ENCODE data around the gene CNTN1. TPM values are rescaled to one million over a fixed set of nuclear protein-coding genes. Genes with fewer than 3 reads are reported as not detected.
A peak's percentile ranks its signal among the peaks of the same experiment; 100 is the strongest.

The CNTN1 gene
- total RNA-seq, 1 donor from 2014 or later, result 1.8 TPM

DNA sequence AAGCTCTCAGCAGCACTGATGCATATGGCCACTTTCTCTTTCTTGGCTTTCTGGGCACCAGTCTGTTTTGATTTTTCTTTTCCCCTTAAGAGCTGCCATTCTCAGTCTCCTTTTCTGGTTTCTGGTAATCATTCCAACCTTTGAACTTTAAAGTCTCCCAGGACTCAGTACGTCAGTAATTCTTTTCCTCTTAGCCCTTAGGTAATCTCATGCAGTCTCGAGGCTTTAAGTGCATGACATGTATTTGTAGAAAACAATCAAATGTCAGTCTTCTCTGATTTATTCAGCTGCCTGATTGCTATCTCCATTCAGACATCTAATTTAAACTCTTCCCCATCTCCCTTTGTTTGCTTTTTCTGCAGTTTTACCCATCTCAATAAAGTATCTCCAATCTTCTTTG, 356.8 kb downstream of the CNTN1 start:
- H3K27me3 Mint-ChIP-seq (ENCODE audit: low read depth), result no peaks in the 10 kb centered on the region
- H3K4me3 Mint-ChIP-seq (ENCODE audit: unreplicated experiment), result no peak overlapping the region
- DNase-seq (ENCODE audit: low spot score), result no peak
- no peak overlapping the region for H3K27ac Mint-ChIP-seq (ENCODE audit: unreplicated experiment)
- no peaks in the 10 kb centered on the region for H3K36me3 Mint-ChIP-seq (ENCODE audit: low read depth)
- H3K9me3 Mint-ChIP-seq (ENCODE audit: low read depth), result peaks cover 2% of the 10 kb centered on the region
- peaks cover 38% of the 10 kb centered on the region for H3K4me1 Mint-ChIP-seq (ENCODE audit: low read depth)
- TF ChIP-seq, protein P1, sequence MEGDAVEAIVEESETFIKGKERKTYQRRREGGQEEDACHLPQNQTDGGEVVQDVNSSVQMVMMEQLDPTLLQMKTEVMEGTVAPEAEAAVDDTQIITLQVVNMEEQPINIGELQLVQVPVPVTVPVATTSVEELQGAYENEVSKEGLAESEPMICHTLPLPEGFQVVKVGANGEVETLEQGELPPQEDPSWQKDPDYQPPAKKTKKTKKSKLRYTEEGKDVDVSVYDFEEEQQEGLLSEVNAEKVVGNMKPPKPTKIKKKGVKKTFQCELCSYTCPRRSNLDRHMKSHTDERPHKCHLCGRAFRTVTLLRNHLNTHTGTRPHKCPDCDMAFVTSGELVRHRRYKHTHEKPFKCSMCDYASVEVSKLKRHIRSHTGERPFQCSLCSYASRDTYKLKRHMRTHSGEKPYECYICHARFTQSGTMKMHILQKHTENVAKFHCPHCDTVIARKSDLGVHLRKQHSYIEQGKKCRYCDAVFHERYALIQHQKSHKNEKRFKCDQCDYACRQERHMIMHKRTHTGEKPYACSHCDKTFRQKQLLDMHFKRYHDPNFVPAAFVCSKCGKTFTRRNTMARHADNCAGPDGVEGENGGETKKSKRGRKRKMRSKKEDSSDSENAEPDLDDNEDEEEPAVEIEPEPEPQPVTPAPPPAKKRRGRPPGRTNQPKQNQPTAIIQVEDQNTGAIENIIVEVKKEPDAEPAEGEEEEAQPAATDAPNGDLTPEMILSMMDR (IDR thresholded peaks at IDR 0.05), result no peak

DNA sequence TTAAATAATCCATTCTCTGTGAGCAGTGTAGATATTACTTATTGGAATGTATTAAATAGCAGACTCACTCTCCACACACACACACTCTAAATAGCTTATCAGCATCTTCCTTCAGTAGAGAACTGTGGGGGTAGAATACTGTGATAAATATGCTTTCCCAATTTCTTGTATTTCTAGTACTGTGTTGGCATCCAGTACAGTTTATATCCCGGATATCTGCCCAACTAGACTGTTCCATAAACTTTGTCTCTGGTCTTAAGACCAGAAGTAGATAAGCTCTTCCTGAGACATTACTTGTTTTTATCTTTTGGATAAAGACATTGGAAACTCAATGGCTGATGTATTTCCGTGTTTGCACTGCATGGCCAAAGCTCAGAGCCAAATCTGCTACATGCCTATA, 359.7 kb downstream of the CNTN1 start:
- Mint-ChIP-seq H3K36me3 (ENCODE audit: low read depth) (no peaks in the 10 kb centered on the region), H3K4me1 (ENCODE audit: low read depth) (peaks cover 34% of the 10 kb centered on the region), H3K27me3 (ENCODE audit: low read depth) (no peaks in the 10 kb centered on the region), H3K9me3 (ENCODE audit: low read depth) (no peaks in the 10 kb centered on the region), H3K27ac (ENCODE audit: unreplicated experiment) (peak overlapping the region; percentile 42), H3K4me3 (ENCODE audit: unreplicated experiment) (no peak overlapping the region)
- DNase-seq (ENCODE audit: low spot score), result no peak
- TF ChIP-seq, protein P1 (IDR thresholded peaks at IDR 0.05), result no peak

DNA sequence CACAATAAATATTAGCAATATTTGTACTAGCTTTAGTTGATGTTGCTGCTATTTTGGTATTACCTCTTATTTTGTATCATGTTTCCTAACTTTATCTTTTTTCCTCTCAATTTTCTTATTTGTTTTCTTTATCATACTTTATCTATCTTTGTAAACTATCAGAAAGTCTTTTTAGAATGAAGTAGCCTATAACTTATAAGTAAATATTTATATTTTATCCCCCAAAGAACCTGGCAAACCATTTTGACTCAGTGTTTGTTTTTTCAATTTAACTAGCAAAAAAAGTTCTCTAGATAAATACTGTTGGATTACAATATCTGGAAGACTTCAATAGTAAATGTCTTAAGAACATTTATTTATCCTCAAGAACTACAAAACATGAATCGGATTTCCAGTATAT, 360.2 kb downstream of the CNTN1 start:
- Mint-ChIP-seq H3K27ac (ENCODE audit: unreplicated experiment) (peak overlapping the region; percentile 84), H3K4me1 (ENCODE audit: low read depth) (peaks cover 36% of the 10 kb centered on the region), H3K9me3 (ENCODE audit: low read depth) (no peaks in the 10 kb centered on the region), H3K27me3 (ENCODE audit: low read depth) (no peaks in the 10 kb centered on the region), H3K4me3 (ENCODE audit: unreplicated experiment) (no peak overlapping the region), H3K36me3 (ENCODE audit: low read depth) (no peaks in the 10 kb centered on the region)
- TF ChIP-seq, protein P1 (IDR thresholded peaks at IDR 0.05), result no peak
- DNase-seq (ENCODE audit: low spot score), result no peak

DNA sequence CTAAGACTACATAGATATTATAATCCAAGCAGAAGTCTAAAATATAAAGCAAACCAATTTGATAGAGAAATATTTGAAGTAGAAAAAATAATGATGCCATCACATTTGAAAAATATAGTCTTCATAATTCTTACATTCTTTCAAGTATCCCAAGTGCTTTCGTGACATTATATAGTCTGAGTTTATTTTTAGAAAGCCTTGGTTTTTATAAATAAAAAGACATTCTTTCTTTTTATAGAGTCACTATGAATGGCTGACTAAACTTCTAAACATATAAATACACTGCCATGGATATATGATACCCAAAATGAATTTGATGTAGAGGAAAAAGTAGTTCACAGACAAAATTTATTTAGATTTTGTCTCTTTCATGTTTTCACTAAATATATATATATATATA, 360.8 kb downstream of the CNTN1 start:
- peak overlapping the region; percentile 84 for H3K27ac Mint-ChIP-seq (ENCODE audit: unreplicated experiment)
- H3K4me1 Mint-ChIP-seq (ENCODE audit: low read depth), result peaks cover 42% of the 10 kb centered on the region
- TF ChIP-seq, protein P1 (IDR thresholded peaks at IDR 0.05), result no peak
- H3K27me3 Mint-ChIP-seq (ENCODE audit: low read depth), result no peaks in the 10 kb centered on the region
- no peaks in the 10 kb centered on the region for H3K36me3 Mint-ChIP-seq (ENCODE audit: low read depth)
- H3K4me3 Mint-ChIP-seq (ENCODE audit: unreplicated experiment), result no peak overlapping the region
- DNase-seq (ENCODE audit: low spot score), result no peak
- no peaks in the 10 kb centered on the region for H3K9me3 Mint-ChIP-seq (ENCODE audit: low read depth)

DNA sequence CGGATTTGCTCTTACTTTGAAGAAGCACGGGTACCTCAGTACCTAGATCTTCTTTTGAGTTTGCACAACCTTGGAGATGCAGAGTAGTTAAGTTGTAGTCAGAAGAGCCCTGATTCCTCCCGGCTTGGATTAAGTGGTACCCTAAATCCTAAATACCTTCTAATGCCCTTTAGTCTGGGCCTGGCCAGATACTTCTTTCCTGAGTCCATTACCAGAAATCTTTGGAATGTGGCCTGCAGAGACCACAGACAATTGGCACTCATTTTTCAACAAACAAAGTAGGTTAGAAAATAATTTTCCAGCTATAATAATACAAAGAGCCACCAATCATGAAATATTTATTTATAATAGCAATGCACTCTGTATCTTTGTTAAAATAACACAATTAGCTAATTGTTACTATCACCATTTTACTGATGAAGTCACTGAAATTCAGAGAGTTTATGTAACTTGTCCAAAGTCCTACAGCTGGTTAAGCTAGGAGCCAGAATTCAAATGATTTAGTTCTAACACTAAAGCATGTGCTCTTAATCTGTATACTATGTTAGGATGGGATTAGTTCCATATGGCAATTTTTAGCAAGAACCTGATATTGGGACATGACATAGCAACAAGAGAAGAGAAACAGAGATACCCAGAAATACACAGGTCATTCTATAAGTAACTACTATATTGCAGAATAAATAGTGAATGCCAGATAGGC, 363.8 kb downstream of the CNTN1 start:
- Mint-ChIP-seq H3K27ac (ENCODE audit: unreplicated experiment) (peak overlapping the region; percentile 79), H3K9me3 (ENCODE audit: low read depth) (no peaks in the 10 kb centered on the region), H3K4me3 (ENCODE audit: unreplicated experiment) (no peak overlapping the region), H3K36me3 (ENCODE audit: low read depth) (no peaks in the 10 kb centered on the region), H3K27me3 (ENCODE audit: low read depth) (no peaks in the 10 kb centered on the region), H3K4me1 (ENCODE audit: low read depth) (peaks cover 54% of the 10 kb centered on the region)
- TF ChIP-seq, protein P1 (IDR thresholded peaks at IDR 0.05), result no peak
- DNase-seq (ENCODE audit: low spot score), result no peak

Measured in chondrocyte (in vitro differentiated cells).